IMR-90 (cell line): ENCODE measurements around the gene PLEKHA8.

Source experiments
- CEBPB ChIP-seq: IDR thresholded peaks from 2 replicates; pipeline ENCODE4 v1.6.1; 2012; ENCODE audit warnings: low read depth, low read length, improper control_type of control experiment
- CTCF ChIP-seq: conservative IDR thresholded peaks from 2 replicates; pipeline ENCODE4 v1.5.1; 2012; ENCODE audit warnings: mild to moderate bottlenecking, low read depth, low read length, improper control_type of control experiment
- ELK1 ChIP-seq: fragments of 150-350 bp; IDR thresholded peaks from 2 replicates; pipeline ENCODE4 v1.6.1; 2016; ENCODE audit warnings: low read depth, mild to moderate bottlenecking, low read length, moderate library complexity, borderline replicate concordance
- POLR2A ChIP-seq: IDR thresholded peaks from 2 replicates; pipeline ENCODE4 v1.6.1; 2012; ENCODE audit warnings: mild to moderate bottlenecking, low read depth, low read length
- RCOR1 ChIP-seq: IDR thresholded peaks from 2 replicates; pipeline ENCODE4 v1.6.1; 2012; ENCODE audit warnings: mild to moderate bottlenecking, low read length, improper control_type of control experiment; ENCODE audit not compliant: insufficient replicate concordance
- SMC3 ChIP-seq: fragments of 150-350 bp; IDR thresholded peaks from 2 replicates; pipeline ENCODE4 v1.6.1; 2016; ENCODE audit warnings: low read depth, mild to moderate bottlenecking, antibody characterized with exemption, low read length, moderate library complexity

GRCh38 chr7:30102281-30102680 lies 74.1 kb downstream of the PLEKHA8 start:
- no peak for TF ChIP-seq CTCF
- TF ChIP-seq RCOR1, result no peak
- no peak for TF ChIP-seq SMC3
- no peak for TF ChIP-seq POLR2A
- TF ChIP-seq ELK1, result no peak
- no peak for TF ChIP-seq CEBPB
